ENCODE measurements around the gene PODNL1. TPM values are rescaled to one million over a fixed set of nuclear protein-coding genes. Genes with fewer than 3 reads are reported as not detected.

Gene PODNL1
- total and polyA plus RNA-seq, 2 experiments from 2014 or later = 0.24 TPM; not detected in 1

DNA sequence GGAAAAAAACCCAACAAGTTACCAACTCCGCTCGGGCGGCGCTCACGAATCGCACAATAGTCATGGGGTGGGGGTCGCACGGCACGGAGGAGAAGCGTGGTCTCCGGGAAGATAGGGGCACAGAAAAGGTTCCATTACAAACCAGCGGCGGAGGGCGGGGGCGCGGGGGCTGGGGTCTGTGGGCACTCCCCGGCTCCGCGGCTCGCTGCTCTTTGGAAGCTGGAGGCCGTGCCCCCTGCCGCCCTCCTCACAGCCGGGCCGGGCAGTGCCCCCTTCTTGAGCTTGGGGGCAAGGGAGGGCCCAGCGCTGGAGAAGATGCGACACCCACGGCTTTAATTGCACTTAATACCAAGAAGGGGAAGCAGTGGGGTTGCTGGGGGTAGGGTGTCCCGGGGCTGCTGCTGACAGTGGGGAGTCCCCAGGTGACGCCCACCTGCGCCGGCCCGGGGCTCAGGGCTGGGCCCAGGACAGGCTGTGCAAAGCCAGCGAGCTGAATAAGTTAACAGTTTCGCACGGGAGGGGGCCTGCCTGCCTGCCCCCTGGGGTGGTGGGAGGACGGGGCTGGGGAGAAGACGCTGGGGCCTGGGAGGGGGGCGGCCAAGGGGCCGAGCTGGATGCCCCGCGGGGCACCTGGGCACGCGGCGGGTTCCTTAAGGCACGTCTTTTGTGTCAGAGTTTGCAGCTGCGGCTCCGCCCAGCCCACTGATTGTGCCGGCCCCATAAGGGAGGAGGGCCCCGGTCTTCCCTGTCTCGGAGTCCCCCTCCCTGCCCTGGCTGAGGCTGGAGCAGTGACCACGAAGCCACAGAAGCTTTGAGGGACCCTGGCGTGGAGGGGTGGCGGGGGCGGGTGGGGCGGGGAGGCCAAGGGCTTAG is 23.8 kb upstream of the PODNL1 start:
- Histone ChIP-seq H3K36me3 (ENCODE audit: insufficient read depth) (no peaks in the 10 kb centered on the region), H3K4me2 (peak overlapping the region; percentile 96)
- ATAC-seq = peak; percentile 59

DNA sequence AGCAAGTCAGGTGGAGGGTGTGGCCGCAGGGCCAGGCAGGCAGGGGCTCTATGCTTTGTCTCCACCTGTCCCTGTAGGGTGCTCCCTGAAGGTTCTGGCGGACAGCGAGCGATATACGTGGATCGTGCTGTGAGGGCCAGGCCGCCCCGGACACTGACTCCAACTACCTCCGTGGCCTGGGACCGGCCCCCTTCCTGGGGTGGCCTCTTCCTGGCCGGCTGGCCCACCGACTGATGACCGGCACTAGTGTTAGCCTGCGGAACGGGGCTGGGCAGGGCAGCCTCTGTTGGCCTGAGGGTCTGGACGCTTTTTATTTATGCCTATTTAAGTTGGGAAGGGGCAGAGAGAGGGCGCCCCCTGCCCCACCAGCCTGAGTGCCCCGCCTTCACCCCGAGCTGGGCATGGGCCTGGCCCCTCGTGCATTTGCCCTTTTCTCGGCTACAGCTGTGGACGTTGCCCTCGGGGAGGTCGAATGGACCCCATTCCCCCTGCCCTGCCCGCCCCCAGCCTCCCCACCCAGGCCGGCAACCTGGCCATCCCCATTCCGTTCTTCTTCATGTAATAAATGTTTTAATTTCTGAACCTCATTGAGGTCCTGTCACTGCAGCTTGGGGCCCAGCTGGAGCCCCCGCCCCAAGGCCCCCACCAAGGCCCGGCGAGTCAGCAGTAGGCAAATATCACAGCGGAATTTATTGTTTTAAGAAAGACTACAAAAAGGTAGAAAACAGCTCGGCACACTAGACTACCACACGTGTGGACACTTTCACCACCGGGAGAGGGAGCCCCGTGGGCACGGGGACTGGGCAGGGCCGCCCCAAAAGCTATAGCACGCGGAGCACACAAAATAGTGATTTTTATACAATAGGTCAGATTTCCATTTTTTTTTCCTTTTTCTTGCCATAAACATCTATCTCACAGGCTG is 22.9 kb upstream of the PODNL1 start:
- Histone ChIP-seq H3K79me2 (replicated peaks; ENCODE audit: insufficient read depth) (no peaks in the 10 kb centered on the region), H3F3A (replicated peaks; ENCODE audit: low read depth) (0 out of 2 replicates have a peak, but pooled peaks cover 10% of the 10 kb centered on the region), H3K4me2 (peak overlapping the region; percentile 96), H3K9me2 (ENCODE audit: insufficient read depth) (no peaks in the 10 kb centered on the region), H3K27me3 (ENCODE audit: insufficient read depth) (peaks cover 11% of the 10 kb centered on the region), H3K4me3 (peak overlapping the region; percentile 82), H2AFZ (no peak overlapping the region), H3K27ac (ENCODE audit: low read depth) (no peak overlapping the region; the same call in 1 of the 2 replicates), H3K4me1 (ENCODE audit: insufficient read depth) (no peaks in the 10 kb centered on the region; the same call in 1 of the 2 replicates), H3K36me3 (ENCODE audit: insufficient read depth) (peaks cover 6% of the 10 kb centered on the region; the same call in 1 of the 2 replicates), H4K20me1 (replicated peaks; ENCODE audit: insufficient read depth) (peaks cover 13% of the 10 kb centered on the region; the same call in 1 of the 2 replicates)
- Mint-ChIP-seq H3K4me3 (peak overlapping the region; percentile 63), H3K27ac (no peak overlapping the region), H3K27me3 (ENCODE audit: insufficient read depth, low read depth, poor library complexity) (peaks cover 26% of the 10 kb centered on the region), H3K9me3 (no peaks in the 10 kb centered on the region), H3K36me3 (ENCODE audit: low read depth) (peaks cover 45% of the 10 kb centered on the region), H3K4me1 (peaks cover 5% of the 10 kb centered on the region)
- TF ChIP-seq, protein P1, sequence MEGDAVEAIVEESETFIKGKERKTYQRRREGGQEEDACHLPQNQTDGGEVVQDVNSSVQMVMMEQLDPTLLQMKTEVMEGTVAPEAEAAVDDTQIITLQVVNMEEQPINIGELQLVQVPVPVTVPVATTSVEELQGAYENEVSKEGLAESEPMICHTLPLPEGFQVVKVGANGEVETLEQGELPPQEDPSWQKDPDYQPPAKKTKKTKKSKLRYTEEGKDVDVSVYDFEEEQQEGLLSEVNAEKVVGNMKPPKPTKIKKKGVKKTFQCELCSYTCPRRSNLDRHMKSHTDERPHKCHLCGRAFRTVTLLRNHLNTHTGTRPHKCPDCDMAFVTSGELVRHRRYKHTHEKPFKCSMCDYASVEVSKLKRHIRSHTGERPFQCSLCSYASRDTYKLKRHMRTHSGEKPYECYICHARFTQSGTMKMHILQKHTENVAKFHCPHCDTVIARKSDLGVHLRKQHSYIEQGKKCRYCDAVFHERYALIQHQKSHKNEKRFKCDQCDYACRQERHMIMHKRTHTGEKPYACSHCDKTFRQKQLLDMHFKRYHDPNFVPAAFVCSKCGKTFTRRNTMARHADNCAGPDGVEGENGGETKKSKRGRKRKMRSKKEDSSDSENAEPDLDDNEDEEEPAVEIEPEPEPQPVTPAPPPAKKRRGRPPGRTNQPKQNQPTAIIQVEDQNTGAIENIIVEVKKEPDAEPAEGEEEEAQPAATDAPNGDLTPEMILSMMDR (conservative IDR thresholded peaks at IDR 0.05; ENCODE audit: low read depth in 2 of 2) = peak; percentile 37
- no peak for TF ChIP-seq ZNF331 (CRISPR knock-in tag; IDR thresholded peaks at IDR 0.05; ENCODE audit: low read depth)
- no peak for TF ChIP-seq EZH2 (IDR thresholded peaks at IDR 0.05; ENCODE audit: low read depth, unreplicated experiment)
- ATAC-seq (no peak), DNase-seq (ENCODE audit: low spot score) (no peak)

More for the DNA sequence above, 23.8 kb upstream of the PODNL1 start:
- H3K79me2 ChIP-seq (replicated peaks; ENCODE audit: insufficient read depth) = no peaks in the 10 kb centered on the region
- H2AFZ ChIP-seq = no peak overlapping the region
- Mint-ChIP-seq H3K4me1 (peaks cover 5% of the 10 kb centered on the region), H3K9me3 (no peaks in the 10 kb centered on the region), H3K27ac (no peak overlapping the region), H3K27me3 (ENCODE audit: insufficient read depth, low read depth, poor library complexity) (peaks cover 26% of the 10 kb centered on the region), H3K36me3 (ENCODE audit: low read depth) (peaks cover 37% of the 10 kb centered on the region), H3K4me3 (peak overlapping the region; percentile 63)
- peak; percentile 77 for DNase-seq (ENCODE audit: low spot score)
- TF ChIP-seq, protein P2, sequence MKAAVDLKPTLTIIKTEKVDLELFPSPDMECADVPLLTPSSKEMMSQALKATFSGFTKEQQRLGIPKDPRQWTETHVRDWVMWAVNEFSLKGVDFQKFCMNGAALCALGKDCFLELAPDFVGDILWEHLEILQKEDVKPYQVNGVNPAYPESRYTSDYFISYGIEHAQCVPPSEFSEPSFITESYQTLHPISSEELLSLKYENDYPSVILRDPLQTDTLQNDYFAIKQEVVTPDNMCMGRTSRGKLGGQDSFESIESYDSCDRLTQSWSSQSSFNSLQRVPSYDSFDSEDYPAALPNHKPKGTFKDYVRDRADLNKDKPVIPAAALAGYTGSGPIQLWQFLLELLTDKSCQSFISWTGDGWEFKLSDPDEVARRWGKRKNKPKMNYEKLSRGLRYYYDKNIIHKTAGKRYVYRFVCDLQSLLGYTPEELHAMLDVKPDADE (IDR thresholded peaks at IDR 0.05) = no peak
- TF ChIP-seq NANOG (IDR thresholded peaks at IDR 0.05; ENCODE audit: borderline replicate concordance) (no peak), POLR2AphosphoS5 (IDR thresholded peaks at IDR 0.05; ENCODE audit: low read depth) (peak; percentile 42)
- TF ChIP-seq, protein P1 (conservative IDR thresholded peaks at IDR 0.05; ENCODE audit: low read depth in 2 of 2) = 0 out of 4 replicates have a peak, but pooled peaks of 1 of the 2 experiments have one; percentile 4
- H3K4me3 ChIP-seq = peak overlapping the region; percentile 82
- H3K9me2 ChIP-seq (ENCODE audit: insufficient read depth) = no peaks in the 10 kb centered on the region
- peaks cover 10% of the 10 kb centered on the region; the same call in 1 of the 2 replicates for H4K20me1 ChIP-seq (replicated peaks; ENCODE audit: insufficient read depth)
- H3K4me1 ChIP-seq (ENCODE audit: insufficient read depth) = no peaks in the 10 kb centered on the region; the same call in 1 of the 2 replicates
- H3K27ac ChIP-seq (ENCODE audit: low read depth) = no peak overlapping the region
- H3F3A ChIP-seq (replicated peaks; ENCODE audit: low read depth) = 0 out of 2 replicates have a peak, but pooled peaks cover 6% of the 10 kb centered on the region
- peaks cover 11% of the 10 kb centered on the region for H3K27me3 ChIP-seq (ENCODE audit: insufficient read depth)
